ENCODE measurements around the gene ALK.

ALK gene

GRCh38 chr2:29613067-29613466, 308.3 kb downstream of the ALK start:
- TF ChIP-seq CTCF (IDR thresholded peaks at IDR 0.05) = no peak

DNA sequence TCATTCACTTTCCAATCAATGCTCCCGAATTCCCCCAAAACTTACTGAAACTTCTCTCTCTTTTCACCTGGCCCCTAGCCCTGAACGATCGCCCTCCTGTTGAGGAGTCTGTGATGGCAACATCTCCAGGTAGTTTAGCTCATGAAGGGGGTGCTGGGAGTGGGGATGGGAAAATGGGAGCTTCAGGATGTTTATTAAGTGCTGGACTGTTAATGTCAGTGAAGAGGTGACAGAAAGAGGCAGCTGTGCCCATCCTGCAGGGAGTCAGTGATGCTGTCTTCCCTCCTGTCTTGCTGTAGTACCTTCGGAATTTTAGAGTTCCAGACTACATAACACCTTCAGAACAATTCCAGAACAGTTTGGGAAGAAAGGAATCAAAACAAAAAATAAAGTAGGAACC, 308.8 kb downstream of the ALK start:
- TF ChIP-seq CTCF (IDR thresholded peaks at IDR 0.05) = no peak

GRCh38 chr2:29611850-29612249, 309.5 kb downstream of the ALK start:
- no peak for TF ChIP-seq CTCF (IDR thresholded peaks at IDR 0.05)

GRCh38 chr2:29611261-29611660, 310.1 kb downstream of the ALK start:
- no peak for TF ChIP-seq CTCF (IDR thresholded peaks at IDR 0.05)

GRCh38 chr2:29610569-29610968, 310.8 kb downstream of the ALK start:
- no peak for TF ChIP-seq CTCF (IDR thresholded peaks at IDR 0.05)

DNA sequence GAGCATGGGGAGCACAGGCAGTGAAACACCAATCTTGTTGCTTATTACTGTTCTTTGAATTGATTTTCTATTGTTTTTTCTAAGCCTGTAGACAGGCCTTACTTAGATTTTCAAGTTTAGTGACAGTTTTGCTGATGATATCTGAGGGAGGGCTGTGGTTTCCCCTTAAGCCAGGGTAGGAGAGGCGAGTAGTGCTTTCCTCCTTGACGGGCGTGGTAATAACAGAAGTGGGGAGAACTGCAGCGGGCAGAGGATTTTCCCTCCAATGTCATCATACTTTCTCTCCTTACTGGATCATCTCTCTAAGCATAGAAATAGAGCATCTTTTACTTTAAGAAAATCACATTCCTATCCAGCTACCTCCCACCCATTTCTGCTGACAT, 314.4 kb downstream of the ALK start:
- no peak for TF ChIP-seq CTCF (IDR thresholded peaks at IDR 0.05)

DNA sequence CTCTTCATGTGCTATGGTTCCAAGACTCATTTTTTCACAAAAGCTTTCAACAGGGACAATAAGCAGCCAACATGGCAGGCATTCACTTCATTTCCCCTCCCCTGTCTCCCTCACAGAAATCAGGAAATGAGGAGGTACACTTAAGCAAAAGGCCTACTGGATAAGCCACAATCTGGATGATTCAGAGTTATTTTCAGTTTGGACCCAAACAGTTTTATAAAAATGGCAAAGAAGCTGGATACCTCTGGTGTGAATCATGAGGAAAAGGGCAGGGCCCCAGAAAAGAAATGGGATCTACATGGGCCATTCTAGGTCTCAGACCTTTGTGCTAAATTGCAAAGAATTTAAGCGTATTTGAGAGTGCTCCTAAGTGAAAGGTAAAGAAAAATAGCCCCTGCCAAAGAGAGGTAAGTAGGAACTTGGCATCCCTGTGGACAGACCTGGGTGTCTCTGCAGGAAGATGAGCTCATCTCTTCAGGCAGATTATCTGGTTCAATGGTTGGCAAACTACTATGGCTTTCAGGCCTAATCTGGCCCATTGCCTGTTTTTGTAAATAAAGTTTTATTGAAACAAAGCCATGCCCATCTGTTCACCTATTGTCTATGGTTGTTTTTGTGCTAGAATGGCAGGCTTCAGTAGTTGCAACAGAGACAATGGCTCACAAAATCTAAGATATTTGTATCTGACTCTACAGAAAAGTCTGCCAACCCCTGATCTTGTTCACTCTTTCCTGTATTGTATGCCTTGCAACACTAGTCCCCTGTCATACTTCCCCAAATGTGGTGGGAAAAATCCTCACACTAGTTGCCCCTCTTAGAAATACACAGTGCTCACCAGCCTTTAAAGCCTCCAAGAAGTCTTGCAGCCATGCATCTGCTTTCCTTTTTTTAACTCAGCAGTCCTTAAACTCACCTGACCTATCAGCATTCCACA, 315.0 kb downstream of the ALK start:
- TF ChIP-seq CTCF (IDR thresholded peaks at IDR 0.05) = no peak

Measured in LNCAP (cell line).